ENCODE measurements around the gene PLEKHO1. TPM values are rescaled to one million over a fixed set of nuclear protein-coding genes. Genes with fewer than 3 reads are reported as not detected.
"Not testable (repeated sequence)": the region's sequence is repeated elsewhere in the genome, so short reads cannot be mapped to it uniquely, and the experiment has no call there.

PLEKHO1 gene
- total RNA-seq, 1 experiment from 2014 or later, result 27.0 TPM

GRCh38 chr1:150132372-150132771 is 17.3 kb upstream of the PLEKHO1 start (continued):
- TF ChIP-seq, protein P1, sequence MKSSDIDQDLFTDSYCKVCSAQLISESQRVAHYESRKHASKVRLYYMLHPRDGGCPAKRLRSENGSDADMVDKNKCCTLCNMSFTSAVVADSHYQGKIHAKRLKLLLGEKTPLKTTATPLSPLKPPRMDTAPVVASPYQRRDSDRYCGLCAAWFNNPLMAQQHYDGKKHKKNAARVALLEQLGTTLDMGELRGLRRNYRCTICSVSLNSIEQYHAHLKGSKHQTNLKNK (CRISPR knock-in tag; IDR thresholded peaks at IDR 0.05), result no peak
- no peak for TF ChIP-seq ETV6 (CRISPR knock-in tag; IDR thresholded peaks at IDR 0.05)
- TF ChIP-seq, protein P2, sequence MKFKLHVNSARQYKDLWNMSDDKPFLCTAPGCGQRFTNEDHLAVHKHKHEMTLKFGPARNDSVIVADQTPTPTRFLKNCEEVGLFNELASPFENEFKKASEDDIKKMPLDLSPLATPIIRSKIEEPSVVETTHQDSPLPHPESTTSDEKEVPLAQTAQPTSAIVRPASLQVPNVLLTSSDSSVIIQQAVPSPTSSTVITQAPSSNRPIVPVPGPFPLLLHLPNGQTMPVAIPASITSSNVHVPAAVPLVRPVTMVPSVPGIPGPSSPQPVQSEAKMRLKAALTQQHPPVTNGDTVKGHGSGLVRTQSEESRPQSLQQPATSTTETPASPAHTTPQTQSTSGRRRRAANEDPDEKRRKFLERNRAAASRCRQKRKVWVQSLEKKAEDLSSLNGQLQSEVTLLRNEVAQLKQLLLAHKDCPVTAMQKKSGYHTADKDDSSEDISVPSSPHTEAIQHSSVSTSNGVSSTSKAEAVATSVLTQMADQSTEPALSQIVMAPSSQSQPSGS (CRISPR knock-in tag; IDR thresholded peaks at IDR 0.05; ENCODE audit: borderline replicate concordance, low read depth), result no peak
- no peak for TF ChIP-seq SMAD4 (CRISPR knock-in tag; IDR thresholded peaks at IDR 0.05)
- no peak for TF ChIP-seq ESRRA (CRISPR knock-in tag; IDR thresholded peaks at IDR 0.05; ENCODE audit: borderline replicate concordance)
- no peak for TF ChIP-seq MYBL2 (CRISPR knock-in tag; IDR thresholded peaks at IDR 0.05)
- no peak for TF ChIP-seq EMX1 (CRISPR knock-in tag; IDR thresholded peaks at IDR 0.05)

DNA sequence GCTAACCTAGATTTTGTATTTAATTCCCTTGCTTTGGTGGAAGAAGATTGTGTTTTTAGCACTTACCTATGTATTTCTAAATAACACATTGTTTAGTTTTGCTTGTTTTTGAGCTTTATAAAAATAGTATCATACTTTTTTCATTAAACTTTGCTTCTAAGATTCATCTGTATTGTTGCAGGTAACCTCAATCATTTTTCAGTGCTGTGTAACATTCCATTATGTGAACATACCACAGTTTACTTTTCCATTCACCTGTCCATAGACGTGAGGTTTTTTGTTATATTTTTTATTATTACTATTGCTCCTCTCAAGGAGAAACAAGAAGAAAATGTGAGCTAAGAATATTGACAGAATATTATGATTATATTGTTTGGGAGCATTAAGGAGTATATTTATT is 15.2 kb upstream of the PLEKHO1 start:
- no peak overlapping the region for H3K27ac Mint-ChIP-seq

DNA sequence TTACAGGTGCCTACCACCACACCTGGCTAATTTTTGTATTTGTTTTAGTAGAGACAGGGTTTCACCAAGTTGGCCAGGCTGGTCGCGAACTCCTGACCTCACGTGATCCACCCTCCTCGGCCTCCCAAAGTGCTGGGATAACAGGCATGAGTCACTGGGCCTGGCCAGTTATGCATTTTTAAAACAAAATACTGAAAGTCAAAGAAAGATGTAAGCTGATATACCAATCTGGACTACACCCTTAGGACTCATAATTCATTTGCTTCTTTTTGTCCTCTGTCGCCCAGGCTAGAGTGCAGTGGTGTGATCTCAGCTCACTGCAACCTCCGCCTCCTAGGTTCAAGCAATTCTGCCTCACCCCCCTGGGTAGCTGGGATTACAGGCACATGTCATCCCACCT is 14.3 kb upstream of the PLEKHO1 start:
- CTCF ChIA-PET; H3K36me3 Mint-ChIP-seq; H3K4me3 Mint-ChIP-seq; H3K9me3 Mint-ChIP-seq; POLR2A ChIA-PET; H3K27me3 Mint-ChIP-seq (ENCODE audit: low read depth); H3K27ac Mint-ChIP-seq; ATAC-seq; DNase-seq (ENCODE audit: low spot score); H3K4me1 Mint-ChIP-seq: not testable (repeated sequence)

More for the DNA sequence above, 15.2 kb upstream of the PLEKHO1 start:
- H3K9me3 Mint-ChIP-seq, result no peaks in the 10 kb centered on the region
- ATAC-seq, result no peak
- POLR2A ChIA-PET, result no interaction called here
- CTCF ChIA-PET, result no interaction called here
- no peaks in the 10 kb centered on the region for H3K4me1 Mint-ChIP-seq
- H3K4me3 Mint-ChIP-seq, result no peak overlapping the region
- no peak for DNase-seq (ENCODE audit: low spot score)
- TF ChIP-seq ERG (CRISPR knock-in tag; IDR thresholded peaks at IDR 0.05) (no peak), SOX15 (CRISPR knock-in tag; IDR thresholded peaks at IDR 0.05) (no peak), NFYB (CRISPR knock-in tag; conservative IDR thresholded peaks at IDR 0.05; ENCODE audit: low read depth) (no peak), ZNF416 (CRISPR knock-in tag; IDR thresholded peaks at IDR 0.05) (no peak), AFF4 (CRISPR knock-in tag; IDR thresholded peaks at IDR 0.05; ENCODE audit: borderline replicate concordance) (no peak), KAT7 (CRISPR knock-in tag; IDR thresholded peaks at IDR 0.05; ENCODE audit: borderline replicate concordance) (no peak)
- TF ChIP-seq, protein P3, sequence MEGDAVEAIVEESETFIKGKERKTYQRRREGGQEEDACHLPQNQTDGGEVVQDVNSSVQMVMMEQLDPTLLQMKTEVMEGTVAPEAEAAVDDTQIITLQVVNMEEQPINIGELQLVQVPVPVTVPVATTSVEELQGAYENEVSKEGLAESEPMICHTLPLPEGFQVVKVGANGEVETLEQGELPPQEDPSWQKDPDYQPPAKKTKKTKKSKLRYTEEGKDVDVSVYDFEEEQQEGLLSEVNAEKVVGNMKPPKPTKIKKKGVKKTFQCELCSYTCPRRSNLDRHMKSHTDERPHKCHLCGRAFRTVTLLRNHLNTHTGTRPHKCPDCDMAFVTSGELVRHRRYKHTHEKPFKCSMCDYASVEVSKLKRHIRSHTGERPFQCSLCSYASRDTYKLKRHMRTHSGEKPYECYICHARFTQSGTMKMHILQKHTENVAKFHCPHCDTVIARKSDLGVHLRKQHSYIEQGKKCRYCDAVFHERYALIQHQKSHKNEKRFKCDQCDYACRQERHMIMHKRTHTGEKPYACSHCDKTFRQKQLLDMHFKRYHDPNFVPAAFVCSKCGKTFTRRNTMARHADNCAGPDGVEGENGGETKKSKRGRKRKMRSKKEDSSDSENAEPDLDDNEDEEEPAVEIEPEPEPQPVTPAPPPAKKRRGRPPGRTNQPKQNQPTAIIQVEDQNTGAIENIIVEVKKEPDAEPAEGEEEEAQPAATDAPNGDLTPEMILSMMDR (IDR thresholded peaks at IDR 0.05), result no peak
- TF ChIP-seq, protein P4, sequence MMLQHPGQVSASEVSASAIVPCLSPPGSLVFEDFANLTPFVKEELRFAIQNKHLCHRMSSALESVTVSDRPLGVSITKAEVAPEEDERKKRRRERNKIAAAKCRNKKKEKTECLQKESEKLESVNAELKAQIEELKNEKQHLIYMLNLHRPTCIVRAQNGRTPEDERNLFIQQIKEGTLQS (CRISPR knock-in tag; conservative IDR thresholded peaks at IDR 0.05), result no peak
- no peaks in the 10 kb centered on the region for H3K27me3 Mint-ChIP-seq (ENCODE audit: low read depth)
- no peaks in the 10 kb centered on the region for H3K36me3 Mint-ChIP-seq
